Body of pancreas (tissue), 4 donors: ENCODE results near the gene DNAJC30.
A peak's percentile ranks its signal among the peaks of the same experiment; 100 is the strongest.

ENCODE experiments used
- CTCF ChIP-seq, 7 experiments: fragments of 450-650 bp in 4 of 7; fragments of 200-600 bp in 3 of 7; sonication (generic) in 3 of 7; IDR thresholded peaks; one replicate each; pipeline ENCODE4 v1.5.1; 2016 to 2019; ENCODE audit warnings: antibody characterized with exemption in 7 of 7
- POLR2A ChIP-seq, 3 donors: fragments of 450-650 bp; IDR thresholded peaks; one replicate each; pipeline ENCODE4 v1.6.1; 2016; ENCODE audit warnings: antibody characterized with exemption in 3 of 3, mild to moderate bottlenecking in 2 of 3

GRCh38 chr7:73667344-73668102, 15.7 kb downstream of the DNAJC30 start, which contains the start of gene VPS37D:
- peak; percentile 34 to 99 (median 95) for TF ChIP-seq CTCF (IDR thresholded peaks at IDR 0.05)
- no peak for TF ChIP-seq POLR2A (IDR thresholded peaks at IDR 0.05)
